LNCAP (cell line): ENCODE results near the gene SLC6A17.

Source experiments
- TF ChIP-seq, protein P1 (sequence below): fragments of 450-650 bp; IDR thresholded peaks from 2 replicates; pipeline ENCODE4 v1.5.1; 2017; ENCODE audit warnings: mild to moderate bottlenecking

The SLC6A17 gene

DNA sequence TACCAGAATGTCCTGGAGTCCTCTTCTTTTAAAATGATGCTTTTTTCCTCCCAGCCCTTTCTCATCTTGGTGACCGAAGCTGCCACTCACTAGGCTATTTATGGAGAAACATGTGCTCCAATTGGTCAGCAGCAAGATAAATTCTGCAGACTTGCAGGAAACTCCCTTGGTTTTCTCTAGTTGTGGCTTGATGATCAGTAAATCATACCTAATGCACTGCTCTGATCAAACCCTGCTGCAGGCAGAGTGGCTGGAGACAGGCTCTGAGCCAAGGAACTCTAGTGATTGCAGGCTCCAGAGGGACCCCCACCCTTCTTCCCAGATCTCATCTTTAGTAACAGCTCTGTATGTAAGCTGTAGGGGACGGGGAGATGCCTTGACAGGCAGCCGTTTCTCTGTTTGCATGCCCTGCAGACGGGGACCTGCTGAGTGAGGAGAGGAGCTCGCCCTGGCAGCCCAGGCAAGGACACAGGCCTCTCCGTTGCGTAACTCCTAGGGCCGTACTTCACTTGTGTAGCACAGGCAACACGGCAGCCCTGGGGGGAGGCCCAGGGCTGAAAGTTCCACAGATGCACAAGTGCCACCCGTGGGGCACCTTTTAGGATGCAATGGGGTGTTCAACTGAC, 14.5 kb downstream of the SLC6A17 start:
- TF ChIP-seq, protein P1, sequence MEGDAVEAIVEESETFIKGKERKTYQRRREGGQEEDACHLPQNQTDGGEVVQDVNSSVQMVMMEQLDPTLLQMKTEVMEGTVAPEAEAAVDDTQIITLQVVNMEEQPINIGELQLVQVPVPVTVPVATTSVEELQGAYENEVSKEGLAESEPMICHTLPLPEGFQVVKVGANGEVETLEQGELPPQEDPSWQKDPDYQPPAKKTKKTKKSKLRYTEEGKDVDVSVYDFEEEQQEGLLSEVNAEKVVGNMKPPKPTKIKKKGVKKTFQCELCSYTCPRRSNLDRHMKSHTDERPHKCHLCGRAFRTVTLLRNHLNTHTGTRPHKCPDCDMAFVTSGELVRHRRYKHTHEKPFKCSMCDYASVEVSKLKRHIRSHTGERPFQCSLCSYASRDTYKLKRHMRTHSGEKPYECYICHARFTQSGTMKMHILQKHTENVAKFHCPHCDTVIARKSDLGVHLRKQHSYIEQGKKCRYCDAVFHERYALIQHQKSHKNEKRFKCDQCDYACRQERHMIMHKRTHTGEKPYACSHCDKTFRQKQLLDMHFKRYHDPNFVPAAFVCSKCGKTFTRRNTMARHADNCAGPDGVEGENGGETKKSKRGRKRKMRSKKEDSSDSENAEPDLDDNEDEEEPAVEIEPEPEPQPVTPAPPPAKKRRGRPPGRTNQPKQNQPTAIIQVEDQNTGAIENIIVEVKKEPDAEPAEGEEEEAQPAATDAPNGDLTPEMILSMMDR = no peak

DNA sequence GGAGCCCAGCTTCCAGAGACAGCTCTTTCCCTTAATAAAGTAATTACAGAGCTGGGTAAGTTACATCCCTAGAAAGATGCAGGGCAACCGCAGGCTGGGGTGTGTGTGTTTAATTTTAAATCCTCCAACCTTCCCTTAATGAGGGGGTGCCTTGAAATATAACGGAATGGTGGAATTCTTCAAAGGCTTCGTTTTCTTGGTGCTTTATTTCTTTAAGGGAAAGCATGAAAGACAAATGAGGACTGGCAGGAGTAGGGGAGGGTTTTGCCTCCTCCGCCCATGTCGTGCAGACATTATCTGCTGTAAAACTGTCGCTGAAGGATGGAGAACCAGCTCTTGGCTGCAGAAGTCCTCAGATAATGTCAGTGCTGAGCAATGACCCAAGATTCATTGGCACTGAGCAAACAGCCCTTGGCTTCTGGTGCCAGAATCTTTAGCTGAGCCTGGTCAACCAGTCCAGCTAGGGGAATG, 15.5 kb downstream of the SLC6A17 start:
- TF ChIP-seq, protein P1 = no peak

DNA sequence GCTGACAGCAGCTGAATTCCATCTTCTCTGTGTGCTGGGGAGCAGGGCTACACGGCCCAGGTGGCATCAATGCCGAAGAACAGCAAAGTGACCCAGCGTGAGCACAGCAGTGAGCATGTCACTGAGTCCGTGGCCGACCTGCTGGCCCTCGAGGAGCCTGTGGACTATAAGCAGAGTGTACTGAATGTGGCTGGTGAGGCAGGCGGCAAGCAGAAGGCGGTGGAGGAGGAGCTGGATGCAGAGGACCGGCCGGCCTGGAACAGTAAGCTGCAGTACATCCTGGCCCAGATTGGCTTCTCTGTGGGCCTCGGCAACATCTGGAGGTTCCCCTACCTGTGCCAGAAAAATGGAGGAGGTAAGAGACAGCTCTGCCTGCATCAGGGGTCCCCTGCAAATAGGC, 16.6 kb downstream of the SLC6A17 start:
- TF ChIP-seq, protein P1 = no peak

DNA sequence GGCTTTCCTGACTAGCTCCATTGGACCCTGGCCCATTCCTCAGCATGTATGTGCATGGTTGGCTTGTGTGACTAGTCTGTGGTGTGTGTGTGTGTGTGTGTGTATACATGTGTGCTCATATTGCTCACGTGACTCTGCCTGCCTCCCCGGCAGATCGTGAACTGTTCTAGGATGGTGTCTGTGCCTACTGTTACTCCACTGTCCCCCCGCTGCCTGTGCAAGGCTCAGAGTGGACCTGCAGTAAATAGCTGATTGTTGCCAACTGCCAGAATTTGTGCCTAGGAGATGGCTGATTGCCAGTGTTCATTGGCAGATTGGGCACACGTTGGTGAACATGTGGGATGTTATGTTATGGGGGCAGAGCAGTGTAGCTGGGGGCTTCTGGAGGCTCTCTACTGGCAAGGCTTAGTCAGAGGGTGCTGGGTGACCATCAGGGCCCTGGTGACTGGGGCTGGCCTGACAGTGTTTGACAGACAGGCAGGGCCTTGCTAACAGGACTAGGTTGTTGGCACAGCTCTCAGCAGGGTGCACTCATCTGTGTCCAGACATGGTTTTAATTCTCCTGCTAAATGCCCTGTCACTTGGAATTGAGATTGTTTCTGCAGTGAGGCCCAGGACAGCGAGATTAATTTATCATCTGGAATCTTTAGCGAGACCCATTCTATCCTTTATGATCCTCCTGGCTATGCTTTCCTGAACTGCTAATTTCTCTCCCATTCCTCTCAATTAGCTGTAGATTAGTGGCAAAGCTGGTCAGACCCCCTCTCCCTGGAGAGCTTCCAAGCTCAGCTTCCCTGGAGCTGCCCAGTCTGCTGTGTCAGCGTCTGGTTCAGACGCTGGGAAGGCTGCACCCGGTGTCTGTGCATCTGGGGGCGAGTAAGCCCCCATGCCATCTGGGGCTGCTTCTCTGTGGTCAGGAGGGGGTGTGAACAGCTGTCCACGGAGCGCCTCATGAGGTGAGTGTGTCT, 20.8 kb downstream of the SLC6A17 start:
- TF ChIP-seq, protein P1 = no peak

DNA sequence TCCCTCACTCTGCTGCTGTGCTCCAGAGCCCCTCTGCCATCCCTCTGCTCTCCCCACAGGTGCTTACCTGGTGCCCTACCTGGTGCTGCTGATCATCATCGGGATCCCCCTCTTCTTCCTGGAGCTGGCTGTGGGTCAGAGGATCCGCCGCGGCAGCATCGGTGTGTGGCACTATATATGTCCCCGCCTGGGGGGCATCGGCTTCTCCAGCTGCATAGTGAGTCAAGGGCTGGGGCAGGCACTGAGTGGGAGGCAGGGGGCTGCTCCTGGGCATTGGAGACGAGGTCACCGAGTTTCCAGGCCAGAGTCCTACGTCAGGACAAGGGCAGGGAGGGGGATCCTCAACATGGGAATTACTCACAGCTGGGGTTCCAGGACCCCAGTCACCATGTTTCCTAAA, 21.7 kb downstream of the SLC6A17 start:
- TF ChIP-seq, protein P1 = no peak

DNA sequence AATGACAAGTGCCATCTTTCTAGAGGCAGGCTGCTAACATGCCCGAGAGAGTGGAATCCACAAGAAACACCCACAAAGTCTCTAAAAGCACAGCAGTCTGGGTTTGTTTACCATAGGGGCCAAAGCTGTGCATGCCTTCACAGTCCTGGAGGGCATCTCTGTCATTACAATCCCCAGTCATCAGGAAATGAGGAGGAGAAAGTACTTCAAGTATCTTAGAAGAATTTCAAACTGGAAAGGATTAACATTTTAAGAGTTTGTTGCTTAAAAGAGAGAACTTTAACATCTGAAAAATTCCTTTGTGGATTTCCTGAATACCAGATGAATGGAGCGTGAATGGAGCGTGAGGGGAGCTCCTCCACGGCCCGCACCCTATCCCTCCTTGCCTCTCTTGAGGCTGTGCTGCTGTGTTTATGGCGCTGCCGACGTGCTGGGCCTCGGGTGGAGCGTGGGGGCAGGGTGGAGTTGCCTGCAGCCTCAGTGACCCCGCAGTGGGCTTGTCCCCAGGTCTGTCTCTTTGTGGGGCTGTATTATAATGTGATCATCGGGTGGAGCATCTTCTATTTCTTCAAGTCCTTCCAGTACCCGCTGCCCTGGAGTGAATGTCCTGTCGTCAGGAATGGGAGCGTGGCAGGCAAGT, 23.3 kb downstream of the SLC6A17 start:
- TF ChIP-seq, protein P1 = no peak

DNA sequence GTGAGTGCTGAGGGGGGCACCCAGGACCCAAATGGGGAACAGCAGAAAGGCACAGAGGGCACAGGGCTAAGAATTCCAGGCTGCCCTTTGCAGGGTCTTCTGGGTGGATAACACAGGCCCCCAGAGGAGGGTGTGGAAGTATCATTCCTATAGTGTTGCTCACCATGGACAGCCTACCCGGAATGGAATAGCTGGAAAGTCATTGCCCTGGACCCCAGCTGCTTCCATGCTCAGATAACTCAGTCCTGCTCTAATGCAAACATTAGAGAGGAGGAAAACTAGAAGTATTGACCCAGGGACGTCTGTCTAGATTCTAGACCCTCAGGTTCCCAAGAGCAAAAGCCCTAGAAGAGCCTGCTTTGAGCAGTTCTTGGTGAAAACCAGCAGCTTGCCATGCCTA, 24.7 kb downstream of the SLC6A17 start:
- TF ChIP-seq, protein P1 = no peak
